SK-N-SH (cell line): ENCODE measurements around the gene DLG2. TPM values are rescaled to one million over a fixed set of nuclear protein-coding genes. Genes with fewer than 3 reads are reported as not detected.

Experiments used
- CTCF ChIA-PET: fragments of 300-600, 350-600 bp; formaldehyde crosslinking; extraction: SDS; loops from one replicate; lab custom pipeline; 2021; lab: Yijun Ruan, JAX
- POLR2A ChIA-PET: fragments of 350-600 bp; sonication (Branson Sonifier 250); formaldehyde crosslinking; extraction: SDS; loops from one replicate; lab custom pipeline; 2020; ENCODE audit warnings: antibody characterized with exemption, inconsistent platforms; lab: Yijun Ruan, JAX
- DNase-seq: peaks from one replicate; pipeline ENCODE4 v3.0.0; 2012
- H2AFZ ChIP-seq: fragments of 200-600 bp; sonication (generic); 2 replicates; pipeline ENCODE4 v1.8.1; 2016; ENCODE audit warnings: antibody characterized with exemption, mild to moderate bottlenecking, low read depth
- H3F3A ChIP-seq: fragments of 200-600 bp; sonication (generic); replicated peaks from 2 replicates; pipeline ENCODE3; 2016; ENCODE audit warnings: antibody characterized with exemption, mild to moderate bottlenecking; ENCODE audit not compliant: insufficient read depth
- H3K27ac ChIP-seq, 2 experiments: fragments of 200-500 bp in 1 of 2; fragments of 200-600 bp in 1 of 2; sonication (Bioruptor generic) in 1 of 2; sonication (generic), shearing (Covaris generic) in 1 of 2; 2 replicates each; pipeline versions ENCODE4 v1.5.1 to v1.6.1; 2014 to 2016; ENCODE audit warnings: low read depth in 2 of 2, inconsistent platforms in 1 of 2, low read length in 1 of 2, mild to moderate bottlenecking in 1 of 2, mixed read lengths in 1 of 2
- H3K27me3 ChIP-seq: fragments of 200-600 bp; sonication (generic), shearing (Covaris generic); 2 replicates; pipeline ENCODE4 v1.6.1; 2016; ENCODE audit warnings: mixed run types; ENCODE audit not compliant: insufficient read depth
- H3K36me3 ChIP-seq, 2 experiments: fragments of 200-500 bp in 1 of 2; fragments of 200-600 bp in 1 of 2; sonication (Bioruptor generic) in 1 of 2; sonication (generic) in 1 of 2; replicated peaks in 1 of 2; 2 replicates each; pipeline versions ENCODE3 to v1.5.1; 2014 to 2016; ENCODE audit warnings: low read length in 1 of 2, mild to moderate bottlenecking in 1 of 2; ENCODE audit not compliant: insufficient read depth in 2 of 2, control insufficient read depth in 1 of 2
- H3K4me1 ChIP-seq, 2 experiments: fragments of 200-500 bp in 1 of 2; fragments of 200-600 bp in 1 of 2; sonication (Bioruptor generic) in 1 of 2; sonication (generic), shearing (Covaris generic) in 1 of 2; 2 replicates each; pipeline versions ENCODE4 v1.5.1 to v1.6.1; 2014 to 2016; ENCODE audit warnings: low read depth in 1 of 2, low read length in 1 of 2, mixed run types in 1 of 2; ENCODE audit not compliant: insufficient read depth in 2 of 2, control insufficient read depth in 1 of 2
- H3K4me2 ChIP-seq: fragments of 200-600 bp; sonication (generic), shearing (Covaris generic); 2 replicates; pipeline ENCODE4 v1.6.1; 2017; ENCODE audit warnings: mixed run types
- H3K4me3 ChIP-seq, 2 experiments: fragments of 200-500 bp in 1 of 2; fragments of 200-600 bp in 1 of 2; sonication (Bioruptor generic) in 1 of 2; sonication (generic), shearing (Covaris generic) in 1 of 2; 2 replicates each; pipeline versions ENCODE4 v1.5.1 to v1.8.1; 2014 to 2016; ENCODE audit warnings: low read depth in 2 of 2, inconsistent platforms in 1 of 2, low read length in 1 of 2, mild to moderate bottlenecking in 1 of 2, mixed read lengths in 1 of 2, moderate library complexity in 1 of 2
- H3K79me2 ChIP-seq: fragments of 200-600 bp; sonication (generic); 2 replicates; pipeline ENCODE4 v1.8.1; 2017; ENCODE audit warnings: mild to moderate bottlenecking; ENCODE audit not compliant: insufficient read depth
- H3K9ac ChIP-seq: fragments of 200-600 bp; sonication (generic); 2 replicates; pipeline ENCODE4 v1.6.1; 2017; ENCODE audit warnings: mixed run types
- H3K9me2 ChIP-seq: fragments of 200-600 bp; sonication (generic); 2 replicates; pipeline ENCODE4 v1.6.1; 2017; ENCODE audit warnings: mixed run types
- H3K9me3 ChIP-seq: fragments of 200-600 bp; sonication (generic); 2 replicates; pipeline ENCODE4 v1.6.1; 2017; ENCODE audit warnings: mixed run types, mild to moderate bottlenecking, moderate library complexity
- H4K20me1 ChIP-seq: fragments of 200-600 bp; sonication (generic); 2 replicates; pipeline ENCODE4 v1.6.1; 2017; ENCODE audit warnings: mild to moderate bottlenecking, mixed run types; ENCODE audit not compliant: insufficient read depth
- EZH2phosphoT487 ChIP-seq: fragments of 200-600 bp; sonication (generic); IDR thresholded peaks from 2 replicates; pipeline ENCODE4 v1.6.1; 2017; ENCODE audit warnings: low read depth, mixed run types, mild to moderate bottlenecking, antibody characterized with exemption, moderate library complexity, borderline replicate concordance
- FOXJ3 ChIP-seq: sonication (generic); formaldehyde crosslinking; IDR thresholded peaks from 2 replicates; pipeline ENCODE4 v1.5.1; 2020; ENCODE audit warnings: mild to moderate bottlenecking, missing genetic modification reagents
- FOXM1 ChIP-seq: IDR thresholded peaks from 2 replicates; pipeline ENCODE4 v1.4.0; 2012; ENCODE audit warnings: low read depth, mild to moderate bottlenecking
- GABPA ChIP-seq: IDR thresholded peaks from 2 replicates; pipeline ENCODE4 v1.4.0; 2012; ENCODE audit warnings: low read depth, mild to moderate bottlenecking
- GATA2 ChIP-seq: sonication (generic); formaldehyde crosslinking; IDR thresholded peaks from 2 replicates; pipeline ENCODE4 v1.5.0; 2020; ENCODE audit warnings: mild to moderate bottlenecking, missing genetic modification reagents
- JUND ChIP-seq: IDR thresholded peaks from 2 replicates; pipeline ENCODE4 v1.4.0; 2012
- MEF2A ChIP-seq: IDR thresholded peaks from 2 replicates; pipeline ENCODE4 v1.4.0; 2012; ENCODE audit warnings: low read depth, borderline replicate concordance
- NFIC ChIP-seq: IDR thresholded peaks from 2 replicates; pipeline ENCODE4 v1.4.0; 2012; ENCODE audit warnings: borderline replicate concordance
- NRF1 ChIP-seq: IDR thresholded peaks from 2 replicates; pipeline ENCODE4 v1.6.1; 2012; ENCODE audit warnings: low read depth, mild to moderate bottlenecking, low read length
- POLR2AphosphoS5 ChIP-seq: IDR thresholded peaks from 2 replicates; pipeline ENCODE4 v1.6.1; 2012; ENCODE audit warnings: low read depth, low read length
- RAD21 ChIP-seq: IDR thresholded peaks from 2 replicates; pipeline ENCODE4 v1.6.1; 2012; ENCODE audit warnings: mild to moderate bottlenecking, low read length
- RFX5 ChIP-seq: IDR thresholded peaks from 2 replicates; pipeline ENCODE4 v1.6.1; 2012; ENCODE audit warnings: mild to moderate bottlenecking, improper control_type of control experiment, low read length
- RXRA ChIP-seq: IDR thresholded peaks from 2 replicates; pipeline ENCODE4 v1.4.0; 2012; ENCODE audit warnings: low read depth, mild to moderate bottlenecking, borderline replicate concordance
- SIN3A ChIP-seq: IDR thresholded peaks from 2 replicates; pipeline ENCODE4 v1.6.1; 2012; ENCODE audit warnings: low read depth, mild to moderate bottlenecking, low read length, moderate library complexity, borderline replicate concordance
- SMC3 ChIP-seq: IDR thresholded peaks from 2 replicates; pipeline ENCODE4 v1.6.1; 2012; ENCODE audit warnings: low read depth, low read length, improper control_type of control experiment
- WGBS: methylation state at CpG from one replicate; pipeline ENCODE4 v1.1.6; 2017; ENCODE audit warnings: low lambda C conversion rate; 5-methylcytosine and 5-hydroxymethylcytosine counted together
- polyA plus RNA-seq, 3 experiments: library from polyadenylated mRNA; depleted of rRNA; stranded (reverse); fragments of >200 nt; gene quantifications; 2 replicates each; pipeline ENCODE4 v1.2.3, GENCODE V29; 2012
- TF ChIP-seq, protein P1 (sequence below): fragments of 150-350 bp; IDR thresholded peaks from 2 replicates; pipeline ENCODE4 v1.6.1; 2017; ENCODE audit warnings: antibody characterized with exemption, low read length, low read depth, borderline replicate concordance
- TF ChIP-seq, protein P2 (sequence below): IDR thresholded peaks from 2 replicates; pipeline ENCODE4 v1.6.1; 2012; ENCODE audit warnings: mild to moderate bottlenecking, low read depth, low read length, moderate library complexity
- TF ChIP-seq, protein P3 (sequence below): IDR thresholded peaks from 2 replicates; pipeline ENCODE4 v1.4.0; 2012; ENCODE audit warnings: low read depth, borderline replicate concordance
- TF ChIP-seq, protein P4 (sequence below): IDR thresholded peaks from 2 replicates; pipeline ENCODE4; 2012
- TF ChIP-seq, protein P5 (sequence below): fragments of 150-350 bp; IDR thresholded peaks from 2 replicates; pipeline ENCODE4 v1.6.1; 2016; ENCODE audit warnings: mild to moderate bottlenecking, low read depth, low read length

The DLG2 gene
- polyA plus RNA-seq, 1 of the 3 experiments (the other 2 are of a cell fraction), result 0.21 TPM

DNA sequence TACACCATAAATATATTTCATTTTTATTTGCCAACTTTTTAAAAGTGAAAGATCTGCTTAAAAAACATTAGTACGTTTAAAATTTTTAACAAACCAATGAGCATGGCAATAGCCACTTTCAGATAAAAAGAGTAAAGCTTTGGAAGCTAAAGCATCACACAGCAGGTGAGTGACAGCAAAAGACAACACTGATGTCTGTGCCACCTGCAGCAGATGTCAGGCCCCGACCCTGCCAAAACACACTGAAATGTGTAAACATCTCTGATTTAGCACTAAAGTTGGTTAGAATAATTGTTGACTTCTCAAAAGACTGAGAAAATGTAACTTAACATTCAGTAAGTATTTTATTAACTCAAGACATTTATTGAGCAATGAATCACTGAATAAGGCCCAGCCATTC is 232.9 kb downstream of the DLG2 start:
- CTCF ChIA-PET, result no interaction called here

More for the DNA sequence above, 232.9 kb downstream of the DLG2 start:
- H3K9me2 ChIP-seq, result no peaks in the 10 kb centered on the region
- no peak overlapping the region for H3K27ac ChIP-seq
- WGBS, result 0% methylated on average over 2 of the region's 2 CpGs
- H3F3A ChIP-seq, result no peaks in the 10 kb centered on the region
- H3K9ac ChIP-seq, result no peak overlapping the region
- H3K9me3 ChIP-seq, result no peaks in the 10 kb centered on the region
- no peak overlapping the region for H3K4me2 ChIP-seq
- H4K20me1 ChIP-seq, result no peaks in the 10 kb centered on the region
- TF ChIP-seq, protein P1, sequence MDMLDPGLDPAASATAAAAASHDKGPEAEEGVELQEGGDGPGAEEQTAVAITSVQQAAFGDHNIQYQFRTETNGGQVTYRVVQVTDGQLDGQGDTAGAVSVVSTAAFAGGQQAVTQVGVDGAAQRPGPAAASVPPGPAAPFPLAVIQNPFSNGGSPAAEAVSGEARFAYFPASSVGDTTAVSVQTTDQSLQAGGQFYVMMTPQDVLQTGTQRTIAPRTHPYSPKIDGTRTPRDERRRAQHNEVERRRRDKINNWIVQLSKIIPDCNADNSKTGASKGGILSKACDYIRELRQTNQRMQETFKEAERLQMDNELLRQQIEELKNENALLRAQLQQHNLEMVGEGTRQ, result no peak
- TF ChIP-seq, protein P2, sequence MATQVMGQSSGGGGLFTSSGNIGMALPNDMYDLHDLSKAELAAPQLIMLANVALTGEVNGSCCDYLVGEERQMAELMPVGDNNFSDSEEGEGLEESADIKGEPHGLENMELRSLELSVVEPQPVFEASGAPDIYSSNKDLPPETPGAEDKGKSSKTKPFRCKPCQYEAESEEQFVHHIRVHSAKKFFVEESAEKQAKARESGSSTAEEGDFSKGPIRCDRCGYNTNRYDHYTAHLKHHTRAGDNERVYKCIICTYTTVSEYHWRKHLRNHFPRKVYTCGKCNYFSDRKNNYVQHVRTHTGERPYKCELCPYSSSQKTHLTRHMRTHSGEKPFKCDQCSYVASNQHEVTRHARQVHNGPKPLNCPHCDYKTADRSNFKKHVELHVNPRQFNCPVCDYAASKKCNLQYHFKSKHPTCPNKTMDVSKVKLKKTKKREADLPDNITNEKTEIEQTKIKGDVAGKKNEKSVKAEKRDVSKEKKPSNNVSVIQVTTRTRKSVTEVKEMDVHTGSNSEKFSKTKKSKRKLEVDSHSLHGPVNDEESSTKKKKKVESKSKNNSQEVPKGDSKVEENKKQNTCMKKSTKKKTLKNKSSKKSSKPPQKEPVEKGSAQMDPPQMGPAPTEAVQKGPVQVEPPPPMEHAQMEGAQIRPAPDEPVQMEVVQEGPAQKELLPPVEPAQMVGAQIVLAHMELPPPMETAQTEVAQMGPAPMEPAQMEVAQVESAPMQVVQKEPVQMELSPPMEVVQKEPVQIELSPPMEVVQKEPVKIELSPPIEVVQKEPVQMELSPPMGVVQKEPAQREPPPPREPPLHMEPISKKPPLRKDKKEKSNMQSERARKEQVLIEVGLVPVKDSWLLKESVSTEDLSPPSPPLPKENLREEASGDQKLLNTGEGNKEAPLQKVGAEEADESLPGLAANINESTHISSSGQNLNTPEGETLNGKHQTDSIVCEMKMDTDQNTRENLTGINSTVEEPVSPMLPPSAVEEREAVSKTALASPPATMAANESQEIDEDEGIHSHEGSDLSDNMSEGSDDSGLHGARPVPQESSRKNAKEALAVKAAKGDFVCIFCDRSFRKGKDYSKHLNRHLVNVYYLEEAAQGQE, result no peak
- TF ChIP-seq RAD21 (no peak), RFX5 (no peak), RXRA (no peak), JUND (no peak), MEF2A (no peak), SIN3A (no peak), NRF1 (no peak), GABPA (no peak), POLR2AphosphoS5 (no peak), SMC3 (no peak), FOXJ3 (no peak), NFIC (no peak), EZH2phosphoT487 (no peak), GATA2 (CRISPR knock-in tag) (no peak), FOXM1 (no peak)
- TF ChIP-seq, protein P3, sequence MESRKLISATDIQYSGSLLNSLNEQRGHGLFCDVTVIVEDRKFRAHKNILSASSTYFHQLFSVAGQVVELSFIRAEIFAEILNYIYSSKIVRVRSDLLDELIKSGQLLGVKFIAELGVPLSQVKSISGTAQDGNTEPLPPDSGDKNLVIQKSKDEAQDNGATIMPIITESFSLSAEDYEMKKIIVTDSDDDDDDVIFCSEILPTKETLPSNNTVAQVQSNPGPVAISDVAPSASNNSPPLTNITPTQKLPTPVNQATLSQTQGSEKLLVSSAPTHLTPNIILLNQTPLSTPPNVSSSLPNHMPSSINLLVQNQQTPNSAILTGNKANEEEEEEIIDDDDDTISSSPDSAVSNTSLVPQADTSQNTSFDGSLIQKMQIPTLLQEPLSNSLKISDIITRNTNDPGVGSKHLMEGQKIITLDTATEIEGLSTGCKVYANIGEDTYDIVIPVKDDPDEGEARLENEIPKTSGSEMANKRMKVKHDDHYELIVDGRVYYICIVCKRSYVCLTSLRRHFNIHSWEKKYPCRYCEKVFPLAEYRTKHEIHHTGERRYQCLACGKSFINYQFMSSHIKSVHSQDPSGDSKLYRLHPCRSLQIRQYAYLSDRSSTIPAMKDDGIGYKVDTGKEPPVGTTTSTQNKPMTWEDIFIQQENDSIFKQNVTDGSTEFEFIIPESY, result no peak
- TF ChIP-seq, protein P4, sequence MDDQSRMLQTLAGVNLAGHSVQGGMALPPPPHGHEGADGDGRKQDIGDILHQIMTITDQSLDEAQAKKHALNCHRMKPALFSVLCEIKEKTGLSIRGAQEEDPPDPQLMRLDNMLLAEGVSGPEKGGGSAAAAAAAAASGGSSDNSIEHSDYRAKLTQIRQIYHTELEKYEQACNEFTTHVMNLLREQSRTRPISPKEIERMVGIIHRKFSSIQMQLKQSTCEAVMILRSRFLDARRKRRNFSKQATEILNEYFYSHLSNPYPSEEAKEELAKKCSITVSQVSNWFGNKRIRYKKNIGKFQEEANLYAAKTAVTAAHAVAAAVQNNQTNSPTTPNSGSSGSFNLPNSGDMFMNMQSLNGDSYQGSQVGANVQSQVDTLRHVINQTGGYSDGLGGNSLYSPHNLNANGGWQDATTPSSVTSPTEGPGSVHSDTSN, result no peak
- TF ChIP-seq, protein P5, sequence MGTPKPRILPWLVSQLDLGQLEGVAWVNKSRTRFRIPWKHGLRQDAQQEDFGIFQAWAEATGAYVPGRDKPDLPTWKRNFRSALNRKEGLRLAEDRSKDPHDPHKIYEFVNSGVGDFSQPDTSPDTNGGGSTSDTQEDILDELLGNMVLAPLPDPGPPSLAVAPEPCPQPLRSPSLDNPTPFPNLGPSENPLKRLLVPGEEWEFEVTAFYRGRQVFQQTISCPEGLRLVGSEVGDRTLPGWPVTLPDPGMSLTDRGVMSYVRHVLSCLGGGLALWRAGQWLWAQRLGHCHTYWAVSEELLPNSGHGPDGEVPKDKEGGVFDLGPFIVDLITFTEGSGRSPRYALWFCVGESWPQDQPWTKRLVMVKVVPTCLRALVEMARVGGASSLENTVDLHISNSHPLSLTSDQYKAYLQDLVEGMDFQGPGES, result no peak
- TF ChIP-seq, all 33 proteins: peak for 0
- DNase-seq, result no peak
- Histone ChIP-seq H3K4me1 (no peaks in the 10 kb centered on the region), H3K27me3 (no peaks in the 10 kb centered on the region), H3K79me2 (no peaks in the 10 kb centered on the region), H3K36me3 (no peaks in the 10 kb centered on the region), H3K4me3 (no peak overlapping the region), H2AFZ (no peak overlapping the region)
- POLR2A ChIA-PET, result no interaction called here
